Measurements from ENCODE around the gene PHC2. TPM values are rescaled to one million over a fixed set of nuclear protein-coding genes. Genes with fewer than 3 reads are reported as not detected.

PHC2 gene
- total RNA-seq, 1 donor from 2014 or later, result 124 TPM

DNA sequence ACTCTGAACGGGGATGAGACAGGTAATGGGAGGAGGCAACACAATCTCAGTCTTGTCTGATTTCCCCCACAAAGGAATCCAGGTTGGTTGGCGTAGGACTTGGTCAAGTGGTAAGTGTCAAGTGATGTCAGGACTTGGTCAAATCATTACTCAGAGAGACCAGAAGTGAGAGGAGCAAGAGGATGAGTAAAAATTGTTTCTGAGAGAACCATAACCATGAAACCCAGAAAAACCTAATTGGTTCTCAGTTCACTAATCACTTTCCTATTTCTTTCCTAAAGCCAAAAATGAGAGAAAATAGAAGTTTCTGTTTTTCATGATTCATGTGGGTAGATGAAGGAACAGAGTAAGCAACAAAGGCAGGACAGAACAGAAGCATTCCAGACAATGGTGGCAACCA lies 5.0 kb downstream of the PHC2 start:
- Histone ChIP-seq H3K4me3 (no peak overlapping the region), H3K27ac (no peak overlapping the region), H3K9me3 (no peaks in the 10 kb centered on the region), H3K36me3 (no peaks in the 10 kb centered on the region), H3K4me1 (peaks cover 6% of the 10 kb centered on the region), H3K27me3 (no peaks in the 10 kb centered on the region)
- TF ChIP-seq, protein P1, sequence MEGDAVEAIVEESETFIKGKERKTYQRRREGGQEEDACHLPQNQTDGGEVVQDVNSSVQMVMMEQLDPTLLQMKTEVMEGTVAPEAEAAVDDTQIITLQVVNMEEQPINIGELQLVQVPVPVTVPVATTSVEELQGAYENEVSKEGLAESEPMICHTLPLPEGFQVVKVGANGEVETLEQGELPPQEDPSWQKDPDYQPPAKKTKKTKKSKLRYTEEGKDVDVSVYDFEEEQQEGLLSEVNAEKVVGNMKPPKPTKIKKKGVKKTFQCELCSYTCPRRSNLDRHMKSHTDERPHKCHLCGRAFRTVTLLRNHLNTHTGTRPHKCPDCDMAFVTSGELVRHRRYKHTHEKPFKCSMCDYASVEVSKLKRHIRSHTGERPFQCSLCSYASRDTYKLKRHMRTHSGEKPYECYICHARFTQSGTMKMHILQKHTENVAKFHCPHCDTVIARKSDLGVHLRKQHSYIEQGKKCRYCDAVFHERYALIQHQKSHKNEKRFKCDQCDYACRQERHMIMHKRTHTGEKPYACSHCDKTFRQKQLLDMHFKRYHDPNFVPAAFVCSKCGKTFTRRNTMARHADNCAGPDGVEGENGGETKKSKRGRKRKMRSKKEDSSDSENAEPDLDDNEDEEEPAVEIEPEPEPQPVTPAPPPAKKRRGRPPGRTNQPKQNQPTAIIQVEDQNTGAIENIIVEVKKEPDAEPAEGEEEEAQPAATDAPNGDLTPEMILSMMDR (IDR thresholded peaks at IDR 0.05), result no peak
- ATAC-seq (no peak), DNase-seq (no peak)
- intact Hi-C loops (cut with DNase I), result no loop called here

DNA sequence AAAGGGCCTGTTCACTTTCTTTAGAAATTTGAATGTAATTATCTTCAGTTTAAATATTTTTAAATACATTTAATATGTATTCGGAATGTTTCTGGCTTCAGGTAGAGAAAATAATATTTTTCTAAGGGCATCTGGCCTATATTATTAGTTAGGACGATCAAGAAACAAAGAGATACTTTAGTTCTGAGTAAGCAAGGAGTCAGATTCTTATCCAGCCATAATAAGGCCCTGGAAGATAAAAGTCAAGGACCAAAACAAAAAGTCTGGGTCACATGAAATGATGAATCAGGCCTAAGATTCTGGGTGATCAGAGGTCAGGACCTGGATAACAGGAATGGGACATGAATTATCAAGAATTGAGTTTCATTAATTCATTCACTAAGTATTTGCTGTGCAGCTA lies 6.3 kb downstream of the PHC2 start:
- Histone ChIP-seq H3K27ac (no peak overlapping the region), H3K27me3 (no peaks in the 10 kb centered on the region), H3K9me3 (no peaks in the 10 kb centered on the region), H3K36me3 (no peaks in the 10 kb centered on the region), H3K4me3 (no peak overlapping the region), H3K4me1 (no peaks in the 10 kb centered on the region)
- TF ChIP-seq, protein P1 (IDR thresholded peaks at IDR 0.05), result no peak
- DNase-seq (no peak), ATAC-seq (no peak)
- intact Hi-C loops (cut with DNase I), result no loop called here

DNA sequence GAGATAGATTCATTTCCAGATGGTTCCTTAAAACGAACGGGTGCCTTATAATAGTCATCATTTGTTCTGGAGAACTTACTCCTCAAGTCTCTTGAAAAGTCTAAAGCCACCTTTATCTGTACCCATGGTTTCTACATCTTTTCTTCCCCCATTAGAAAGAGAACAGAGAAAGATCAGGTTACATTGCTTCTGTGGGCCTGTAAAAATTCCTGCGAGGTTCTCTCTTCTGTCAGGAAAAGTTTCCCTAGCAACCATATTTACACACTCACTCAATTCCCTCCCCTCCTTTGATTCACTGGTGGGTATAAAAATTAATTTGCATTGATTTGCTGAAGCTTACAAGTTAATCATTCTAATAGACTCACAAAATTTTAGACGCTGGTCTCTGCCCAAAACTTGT lies 6.7 kb downstream of the PHC2 start:
- intact Hi-C loops (cut with DNase I), result no loop called here
- DNase-seq, result no peak
- TF ChIP-seq, protein P1 (IDR thresholded peaks at IDR 0.05), result no peak
- Histone ChIP-seq H3K9me3 (no peaks in the 10 kb centered on the region), H3K4me3 (no peak overlapping the region), H3K36me3 (no peaks in the 10 kb centered on the region), H3K27ac (no peak overlapping the region), H3K4me1 (no peaks in the 10 kb centered on the region), H3K27me3 (no peaks in the 10 kb centered on the region)
- ATAC-seq, result no peak

DNA sequence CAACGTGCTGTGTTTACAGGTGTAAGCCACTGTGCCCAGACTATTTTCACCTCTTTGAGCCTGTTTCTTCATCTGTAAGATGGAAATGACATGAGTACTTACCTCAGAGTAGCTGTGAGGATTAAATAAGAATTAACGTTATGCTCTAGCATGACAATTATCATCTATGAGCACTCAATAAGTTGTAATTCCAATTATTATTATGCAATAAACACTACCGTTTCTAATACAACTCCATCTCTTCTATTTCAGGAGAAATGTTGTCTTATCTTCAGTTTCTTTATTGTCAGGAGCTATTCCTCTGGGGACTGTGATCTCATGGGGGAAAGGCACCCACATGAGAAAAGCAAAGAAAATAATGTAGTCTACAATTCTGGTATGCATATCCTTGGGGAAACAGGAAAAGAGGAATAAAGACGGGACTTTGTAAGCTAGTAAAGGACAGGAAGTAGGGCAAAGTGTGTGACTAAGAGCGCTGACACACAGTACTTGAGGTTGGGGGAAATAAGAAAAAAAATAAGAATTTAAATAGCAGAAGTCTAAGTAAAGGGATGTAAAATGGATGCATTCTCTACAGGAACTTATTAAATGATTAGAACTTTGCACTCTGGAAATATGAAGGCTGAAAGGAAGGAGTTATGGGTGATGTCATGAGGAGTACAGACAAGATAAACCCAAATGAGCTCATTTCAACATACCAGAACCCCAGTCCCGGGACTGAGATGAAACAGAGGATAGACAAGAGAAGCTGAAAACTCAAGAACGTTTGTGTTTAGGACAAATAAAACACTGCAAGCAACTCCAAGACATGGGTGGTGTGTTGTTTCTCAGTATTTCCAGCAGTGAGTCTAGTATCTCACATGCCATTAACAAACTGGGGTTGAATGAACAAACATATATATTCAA lies 9.8 kb downstream of the PHC2 start:
- ATAC-seq, result peak; percentile 70
- no peak overlapping the region for H3K27ac ChIP-seq

DNA sequence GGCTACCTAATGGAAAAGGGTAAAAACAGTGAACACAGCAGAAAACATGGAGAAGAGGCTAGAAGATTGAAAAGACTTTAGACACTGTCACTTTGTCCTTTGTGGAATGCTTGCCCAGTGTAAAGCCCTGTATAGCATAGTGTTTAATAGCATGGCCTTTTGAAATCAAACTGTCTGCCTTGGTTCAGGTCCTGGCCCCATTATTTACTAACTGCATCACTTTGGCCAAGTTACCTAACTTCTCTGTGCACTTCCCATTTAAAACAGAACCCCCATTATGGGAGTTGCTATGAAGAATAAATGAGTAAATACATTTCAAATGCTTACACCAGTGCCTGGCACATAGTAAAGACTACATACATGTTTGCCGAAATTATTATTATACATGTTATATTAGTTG lies 12.1 kb downstream of the PHC2 start:
- no peaks in the 10 kb centered on the region for H3K27me3 ChIP-seq
- H3K4me1 ChIP-seq, result no peaks in the 10 kb centered on the region
- no peak overlapping the region for H3K27ac ChIP-seq
- peaks cover 18% of the 10 kb centered on the region for H3K9me3 ChIP-seq
- TF ChIP-seq, protein P1 (IDR thresholded peaks at IDR 0.05), result no peak
- intact Hi-C loops (cut with DNase I), result no loop called here
- H3K36me3 ChIP-seq, result no peaks in the 10 kb centered on the region
- DNase-seq (no peak), ATAC-seq (no peak)
- H3K4me3 ChIP-seq, result no peak overlapping the region

More for the DNA sequence above, 9.8 kb downstream of the PHC2 start:
- Histone ChIP-seq H3K4me1 (no peaks in the 10 kb centered on the region), H3K36me3 (no peaks in the 10 kb centered on the region), H3K27me3 (no peaks in the 10 kb centered on the region), H3K9me3 (peaks cover 11% of the 10 kb centered on the region), H3K4me3 (no peak overlapping the region)
- intact Hi-C loops (cut with DNase I), result no loop called here
- DNase-seq, result no peak
- TF ChIP-seq, protein P1 (IDR thresholded peaks at IDR 0.05), result no peak

Data from upper lobe of right lung (tissue), 1 donor.